Nephron progenitor cell (in vitro differentiated cells): Measurements from ENCODE around the gene AGPS.

Source experiments
- DNase-seq: peaks from one replicate; pipeline ENCODE4 v3.0.0; 2021
- H3K27ac Mint-ChIP-seq: 2 replicates; pipeline ENCODE4 v1.8.0; 2021; ENCODE audit warnings: mild to moderate bottlenecking, moderate library complexity, mixed read lengths
- H3K27me3 Mint-ChIP-seq: 2 replicates; pipeline ENCODE4 v1.8.0; 2021; ENCODE audit warnings: mild to moderate bottlenecking, low read depth, mixed read lengths; ENCODE audit not compliant: poor library complexity
- H3K36me3 Mint-ChIP-seq: 2 replicates; pipeline ENCODE4 v1.8.0; 2021; ENCODE audit warnings: low read depth, mixed read lengths
- H3K4me1 Mint-ChIP-seq: 2 replicates; pipeline ENCODE4 v1.8.0; 2021; ENCODE audit warnings: mixed read lengths
- H3K4me3 Mint-ChIP-seq: 2 replicates; pipeline ENCODE4 v1.8.0; 2021; ENCODE audit warnings: mild to moderate bottlenecking, moderate library complexity, mixed read lengths
- H3K9me3 Mint-ChIP-seq: 2 replicates; pipeline ENCODE4 v1.8.0; 2021; ENCODE audit warnings: mild to moderate bottlenecking, moderate library complexity, mixed read lengths
- CTCF ChIP-seq: fragments of 200-600 bp; sonication (generic); IDR thresholded peaks from 2 replicates; pipeline ENCODE4 v1.5.0; 2021; ENCODE audit warnings: antibody characterized with exemption

AGPS gene

GRCh38 chr2:177393824-177394593, 1.4 kb downstream of the AGPS start:
- no peak for DNase-seq
- H3K4me3 Mint-ChIP-seq: peak overlapping the region; percentile 95
- H3K27ac Mint-ChIP-seq: no peak overlapping the region
- H3K27me3 Mint-ChIP-seq: no peaks in the 10 kb centered on the region
- TF ChIP-seq CTCF: no peak
- H3K4me1 Mint-ChIP-seq: peaks cover 46% of the 10 kb centered on the region
- H3K9me3 Mint-ChIP-seq: no peaks in the 10 kb centered on the region
- peaks cover 12% of the 10 kb centered on the region for H3K36me3 Mint-ChIP-seq

GRCh38 chr2:177394594-177394973, 2.0 kb downstream of the AGPS start:
- H3K36me3 Mint-ChIP-seq: peaks cover 12% of the 10 kb centered on the region
- no peaks in the 10 kb centered on the region for H3K27me3 Mint-ChIP-seq
- H3K27ac Mint-ChIP-seq: no peak overlapping the region
- H3K4me3 Mint-ChIP-seq: peak overlapping the region; percentile 6
- no peaks in the 10 kb centered on the region for H3K9me3 Mint-ChIP-seq
- peaks cover 46% of the 10 kb centered on the region for H3K4me1 Mint-ChIP-seq
- no peak for DNase-seq
- no peak for TF ChIP-seq CTCF

- Mint-ChIP-seq H3K4me1 (peaks cover 46% of the 10 kb centered on the region), H3K27ac (no peak overlapping the region)
- no peak for DNase-seq
These were observed 2.9 kb downstream of the AGPS start for GRCh38 chr2:177395351-177396065.

GRCh38 chr2:177396703-177397460, 4.3 kb downstream of the AGPS start:
- TF ChIP-seq CTCF: no peak
- Mint-ChIP-seq H3K27ac (peak overlapping the region; percentile 37), H3K36me3 (peaks cover 12% of the 10 kb centered on the region), H3K4me1 (peaks cover 41% of the 10 kb centered on the region), H3K4me3 (no peak overlapping the region), H3K9me3 (no peaks in the 10 kb centered on the region), H3K27me3 (no peaks in the 10 kb centered on the region)
- no peak for DNase-seq

More at GRCh38 chr2:177395351-177396065, 2.9 kb downstream of the AGPS start:
- no peaks in the 10 kb centered on the region for H3K27me3 Mint-ChIP-seq
- no peak overlapping the region for H3K4me3 Mint-ChIP-seq
- no peaks in the 10 kb centered on the region for H3K9me3 Mint-ChIP-seq
- TF ChIP-seq CTCF: no peak
- H3K36me3 Mint-ChIP-seq: peaks cover 12% of the 10 kb centered on the region

GRCh38 chr2:177397481-177398289, 5.1 kb downstream of the AGPS start:
- Mint-ChIP-seq H3K9me3 (no peaks in the 10 kb centered on the region), H3K27me3 (no peaks in the 10 kb centered on the region), H3K36me3 (peaks cover 17% of the 10 kb centered on the region), H3K4me3 (no peak overlapping the region), H3K27ac (no peak overlapping the region), H3K4me1 (peaks cover 37% of the 10 kb centered on the region)
- DNase-seq: no peak
- TF ChIP-seq CTCF: no peak
